Panc1 (cell line): ENCODE measurements around the gene LPIN1. TPM values are rescaled to one million over a fixed set of nuclear protein-coding genes. Genes with fewer than 3 reads are reported as not detected.

ENCODE experiments used
- ATAC-seq: fragments of 200-7000 bp; cut with Tn5 transposase; 2 replicates; pipeline ENCODE4 v1.9.1; 2020; ENCODE audit warnings: mild to moderate bottlenecking, moderate library complexity
- BruUV-seq: library from RNA; stranded (reverse); fragments of 400-500 nt; replicated peaks from 2 replicates; lab custom pipeline; 2021; lab: Mats Ljungman, UMichigan
- CTCF ChIA-PET: fragments of 300-600 bp; sonication (Branson Sonifier 250); formaldehyde crosslinking; loops from one replicate; lab custom pipeline; 2022; ENCODE audit warnings: antibody characterized with exemption; lab: Charles Lee
- POLR2A ChIA-PET: fragments of 300-600 bp; sonication (Branson Sonifier 250); formaldehyde crosslinking; loops from one replicate; lab custom pipeline; 2022; ENCODE audit warnings: antibody characterized with exemption; lab: Charles Lee
- DNase-seq: peaks from one replicate; pipeline ENCODE4 v3.0.0-alpha.2; 2010; ENCODE audit warnings: low read depth, low spot score
- H3K27ac ChIP-seq: 2 replicates; pipeline ENCODE4 v1.5.1; 2011; ENCODE audit warnings: mild to moderate bottlenecking, low read length, inconsistent platforms
- H3K27me3 ChIP-seq: fragments of 200-500 bp; sonication (Bioruptor generic); 2 replicates; pipeline ENCODE4 v1.6.0; 2014; ENCODE audit warnings: low read length, inconsistent platforms; ENCODE audit not compliant: control insufficient read depth, insufficient read depth
- H3K36me3 ChIP-seq: fragments of 200-500 bp; sonication (Bioruptor generic); 2 replicates; pipeline ENCODE4 v1.5.1; 2014; ENCODE audit warnings: inconsistent platforms, mild to moderate bottlenecking, low read length, moderate library complexity; ENCODE audit not compliant: control insufficient read depth, insufficient read depth
- H3K4me1 ChIP-seq: 2 replicates; pipeline ENCODE4 v1.5.1; 2011; ENCODE audit warnings: inconsistent platforms, mild to moderate bottlenecking, low read length, moderate library complexity; ENCODE audit not compliant: control insufficient read depth, insufficient read depth
- H3K4me3 ChIP-seq, 2 experiments: 2 replicates each; pipeline ENCODE4 v1.5.1; 2011 to 2012; ENCODE audit warnings: low read depth in 2 of 2, low read length in 2 of 2, mild to moderate bottlenecking in 2 of 2, inconsistent platforms in 1 of 2, moderate library complexity in 1 of 2
- H3K9me3 ChIP-seq: fragments of 200-500 bp; sonication (Bioruptor generic); 2 replicates; pipeline ENCODE4 v1.5.1; 2014; ENCODE audit warnings: low read depth, mild to moderate bottlenecking, inconsistent platforms, low read length, moderate library complexity; ENCODE audit not compliant: control insufficient read depth, insufficient read depth
- CTCF ChIP-seq: fragments of 450-650 bp; IDR thresholded peaks from 2 replicates; pipeline ENCODE4 v1.5.1; 2017; ENCODE audit warnings: mild to moderate bottlenecking
- POLR2AphosphoS5 ChIP-seq: IDR thresholded peaks from 2 replicates; pipeline ENCODE4 v1.6.1; 2012; ENCODE audit warnings: mild to moderate bottlenecking, low read depth, low read length, moderate library complexity
- SIN3A ChIP-seq: IDR thresholded peaks from 2 replicates; pipeline ENCODE4 v1.6.1; 2012; ENCODE audit warnings: low read depth, mild to moderate bottlenecking, low read length, moderate library complexity, borderline replicate concordance; ENCODE audit not compliant: insufficient read depth
- TCF7L2 ChIP-seq: IDR thresholded peaks from 2 replicates; pipeline ENCODE4 v1.6.1; 2011; ENCODE audit warnings: mild to moderate bottlenecking, low read depth, low read length, inconsistent platforms
- in situ Hi-C: cut with HindIII; loops from 2 replicates; pipeline ENCODE4 v1.10.0; 2016; ENCODE audit warnings: low sequenced_read_pairs, low pct_unique_long_range_greater_than_20kb
- intact Hi-C: fragments of 100-400 bp; cut with micrococcal nuclease; formaldehyde crosslinking; loops from one replicate; pipeline ENCODE4 v1.10.0; 2022; ENCODE audit not compliant: unreplicated experiment
- total RNA-seq: library from RNA; stranded (reverse); gene quantifications from one replicate; pipeline ENCODE4 v1.2.1, GENCODE V29; 2021; ENCODE audit not compliant: unreplicated experiment
- TF ChIP-seq, protein P1 (sequence below), 2 experiments: IDR thresholded peaks; 2 replicates each; pipeline ENCODE4 v1.6.1; 2011 to 2012; ENCODE audit warnings: low read depth in 2 of 2, control low read depth in 1 of 2, low read length in 1 of 2, mild to moderate bottlenecking in 1 of 2, moderate library complexity in 1 of 2; ENCODE audit not compliant: insufficient read depth in 1 of 2

LPIN1 gene
- total RNA-seq, 1 experiment from 2014 or later = 51.8 TPM

- BruUV-seq = no TSS peak
- ChIA-PET CTCF (no interaction called here), POLR2A (no interaction called here)
- TF ChIP-seq SIN3A (no peak), POLR2AphosphoS5 (no peak), CTCF (no peak), TCF7L2 (no peak)
- TF ChIP-seq, protein P1, sequence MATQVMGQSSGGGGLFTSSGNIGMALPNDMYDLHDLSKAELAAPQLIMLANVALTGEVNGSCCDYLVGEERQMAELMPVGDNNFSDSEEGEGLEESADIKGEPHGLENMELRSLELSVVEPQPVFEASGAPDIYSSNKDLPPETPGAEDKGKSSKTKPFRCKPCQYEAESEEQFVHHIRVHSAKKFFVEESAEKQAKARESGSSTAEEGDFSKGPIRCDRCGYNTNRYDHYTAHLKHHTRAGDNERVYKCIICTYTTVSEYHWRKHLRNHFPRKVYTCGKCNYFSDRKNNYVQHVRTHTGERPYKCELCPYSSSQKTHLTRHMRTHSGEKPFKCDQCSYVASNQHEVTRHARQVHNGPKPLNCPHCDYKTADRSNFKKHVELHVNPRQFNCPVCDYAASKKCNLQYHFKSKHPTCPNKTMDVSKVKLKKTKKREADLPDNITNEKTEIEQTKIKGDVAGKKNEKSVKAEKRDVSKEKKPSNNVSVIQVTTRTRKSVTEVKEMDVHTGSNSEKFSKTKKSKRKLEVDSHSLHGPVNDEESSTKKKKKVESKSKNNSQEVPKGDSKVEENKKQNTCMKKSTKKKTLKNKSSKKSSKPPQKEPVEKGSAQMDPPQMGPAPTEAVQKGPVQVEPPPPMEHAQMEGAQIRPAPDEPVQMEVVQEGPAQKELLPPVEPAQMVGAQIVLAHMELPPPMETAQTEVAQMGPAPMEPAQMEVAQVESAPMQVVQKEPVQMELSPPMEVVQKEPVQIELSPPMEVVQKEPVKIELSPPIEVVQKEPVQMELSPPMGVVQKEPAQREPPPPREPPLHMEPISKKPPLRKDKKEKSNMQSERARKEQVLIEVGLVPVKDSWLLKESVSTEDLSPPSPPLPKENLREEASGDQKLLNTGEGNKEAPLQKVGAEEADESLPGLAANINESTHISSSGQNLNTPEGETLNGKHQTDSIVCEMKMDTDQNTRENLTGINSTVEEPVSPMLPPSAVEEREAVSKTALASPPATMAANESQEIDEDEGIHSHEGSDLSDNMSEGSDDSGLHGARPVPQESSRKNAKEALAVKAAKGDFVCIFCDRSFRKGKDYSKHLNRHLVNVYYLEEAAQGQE (IDR thresholded peaks at IDR 0.05; ENCODE audit: insufficient read depth in 1 of 2, low read depth in 2 of 2, low read length in 1 of 2) = peak; percentile 27 to 55; a peak in 2 of 4 replicates
- Histone ChIP-seq H3K4me1 (no peaks in the 10 kb centered on the region), H3K9me3 (no peaks in the 10 kb centered on the region), H3K27ac (no peak overlapping the region), H3K27me3 (no peaks in the 10 kb centered on the region), H3K36me3 (peaks cover 4% of the 10 kb centered on the region), H3K4me3 (no peak overlapping the region)
- DNase-seq (no peak), ATAC-seq (no peak)
- in situ Hi-C loops (no loop called here), intact Hi-C loops (no loop called here)
These were observed 63.3 kb downstream of the LPIN1 start for GRCh38 chr2:11809586-11810236.

DNA sequence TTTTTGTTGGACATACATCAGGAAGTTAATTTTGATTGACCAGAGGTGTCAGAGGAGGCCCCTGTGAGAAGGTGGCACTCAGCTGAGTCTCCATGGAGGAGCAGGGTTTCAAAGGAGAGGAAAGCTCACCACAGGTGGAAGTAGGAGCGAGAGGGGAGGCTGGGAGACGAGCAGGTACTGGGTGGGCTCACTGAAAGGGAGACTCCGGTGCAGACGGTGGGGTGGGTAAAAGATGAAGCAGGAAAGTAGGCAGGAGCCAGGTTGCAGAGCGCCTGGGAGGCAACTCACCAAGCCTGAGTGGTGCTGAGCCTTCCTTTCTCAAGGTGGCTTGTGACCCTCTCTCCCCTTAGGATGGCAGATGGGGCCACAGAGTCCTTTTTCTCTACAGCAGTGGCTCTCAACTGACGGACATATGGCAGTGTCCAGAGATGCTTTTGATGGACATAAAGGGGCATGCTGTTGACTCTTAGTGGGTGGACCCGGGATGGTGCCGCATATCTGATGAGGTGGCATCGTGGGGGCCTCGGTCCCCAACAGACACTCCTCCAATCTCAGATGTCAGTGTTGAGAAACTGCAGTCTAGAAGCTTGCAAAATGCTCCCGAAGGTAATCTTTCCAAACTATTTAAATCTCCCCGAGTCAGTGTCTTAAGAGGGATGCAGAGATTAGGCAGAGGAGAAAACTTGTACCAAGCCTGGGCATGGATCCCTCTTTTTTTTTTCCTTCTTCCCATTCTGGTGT, 64.0 kb downstream of the LPIN1 start:
- Histone ChIP-seq H3K4me3 (no peak overlapping the region), H3K36me3 (peaks cover 4% of the 10 kb centered on the region), H3K9me3 (no peaks in the 10 kb centered on the region), H3K27ac (no peak overlapping the region), H3K27me3 (no peaks in the 10 kb centered on the region), H3K4me1 (no peaks in the 10 kb centered on the region)
- intact Hi-C loops = no loop called here
- DNase-seq (no peak), ATAC-seq (no peak)
- in situ Hi-C loops = no loop called here
- TF ChIP-seq TCF7L2 (no peak), SIN3A (no peak), CTCF (no peak), POLR2AphosphoS5 (no peak)
- TF ChIP-seq, protein P1 (IDR thresholded peaks at IDR 0.05; ENCODE audit: insufficient read depth in 1 of 2, low read depth in 2 of 2, low read length in 1 of 2) = no peak
- no TSS peak for BruUV-seq
- POLR2A ChIA-PET = no interaction called here
- CTCF ChIA-PET = interaction anchor here (0.5 kb wide), 1 partner anchor 19 kb away, joined by 4 read pairs; no protein-coding TSS in a partner anchor
